Muscle of leg (tissue), 11 donors: ENCODE results near the gene MYO9A. TPM values are rescaled to one million over a fixed set of nuclear protein-coding genes. Genes with fewer than 3 reads are reported as not detected.
"Not testable (repeated sequence)": the region's sequence is repeated elsewhere in the genome, so short reads cannot be mapped to it uniquely, and the experiment has no call there.

ENCODE experiments used
- DNase-seq: peaks from one replicate; pipeline ENCODE4 v3.0.0; 2013
- H3K27ac ChIP-seq: one replicate; pipeline ENCODE4 v1.5.1; 2013; ENCODE audit warnings: mild to moderate bottlenecking, low read length, control low read depth
- H3K27me3 ChIP-seq: one replicate; pipeline ENCODE4 v1.6.1; 2013; ENCODE audit warnings: low read length; ENCODE audit not compliant: control insufficient read depth, insufficient read depth
- H3K36me3 ChIP-seq: one replicate; pipeline ENCODE4 v1.6.1; 2013; ENCODE audit warnings: low read length; ENCODE audit not compliant: control insufficient read depth, insufficient read depth
- H3K4me1 ChIP-seq: one replicate; pipeline ENCODE4 v1.6.1; 2013; ENCODE audit warnings: low read length; ENCODE audit not compliant: control insufficient read depth, insufficient read depth
- H3K4me3 ChIP-seq: one replicate; pipeline ENCODE4 v1.5.1; 2013; ENCODE audit warnings: low read length, control low read depth
- H3K9me3 ChIP-seq: replicated peaks from 2 replicates; pipeline ENCODE4 v1.6.1; 2013; ENCODE audit warnings: low read depth, low read length; ENCODE audit not compliant: control insufficient read depth
- WGBS: methylation state at CpG from one replicate; pipeline ENCODE4 v1.1.5; 2013; ENCODE audit warnings: missing lambda C conversion rate; ENCODE audit not compliant: insufficient coverage; 5-methylcytosine and 5-hydroxymethylcytosine counted together
- polyA plus RNA-seq, 8 donors: library from polyadenylated mRNA; unstranded; fragments of 120-200 nt; gene quantifications; one replicate each; pipeline versions ENCODE4 v1.2.1 to v1.2.3, GENCODE V29; 2013; ENCODE audit warnings: inconsistent platforms in 1 of 8, low replicate concordance in 1 of 8; ENCODE audit not compliant: insufficient read length in 8 of 8, insufficient read depth in 1 of 8
- total RNA-seq: library from RNA; stranded (reverse); fragments of 120-200 nt; gene quantifications from one replicate; pipeline ENCODE4 v1.2.4, GENCODE V29; 2013

Gene MYO9A
- total and polyA plus RNA-seq, 9 donors = 18.6 to 63.8 (median 28.1) TPM

GRCh38 chr15:72096796-72097195 lies 21.2 kb downstream of the MYO9A start:
- Histone ChIP-seq H3K9me3 (peaks cover 6% of the 10 kb centered on the region), H3K36me3 (peaks cover 4% of the 10 kb centered on the region), H3K4me1 (no peaks in the 10 kb centered on the region), H3K27me3 (no peaks in the 10 kb centered on the region), H3K4me3 (no peak overlapping the region), H3K27ac (no peak overlapping the region)
- no peak for DNase-seq
- no CpG with 5 or more reads among the region's 1 CpG for WGBS

- no peak overlapping the region for H3K27ac ChIP-seq
- no peaks in the 10 kb centered on the region for H3K4me1 ChIP-seq
- no peak for DNase-seq
- H3K4me3 ChIP-seq = no peak overlapping the region
- peaks cover 4% of the 10 kb centered on the region for H3K36me3 ChIP-seq
- no peaks in the 10 kb centered on the region for H3K27me3 ChIP-seq
- peaks cover 6% of the 10 kb centered on the region for H3K9me3 ChIP-seq
Measured at GRCh38 chr15:72092691-72093090, 25.3 kb downstream of the MYO9A start.

GRCh38 chr15:72092006-72092405 lies 25.9 kb downstream of the MYO9A start:
- no peak for DNase-seq
- H3K4me3 ChIP-seq = no peak overlapping the region
- no peaks in the 10 kb centered on the region for H3K27me3 ChIP-seq
- peaks cover 6% of the 10 kb centered on the region for H3K9me3 ChIP-seq
- no peak overlapping the region for H3K27ac ChIP-seq
- peaks cover 7% of the 10 kb centered on the region for H3K36me3 ChIP-seq
- H3K4me1 ChIP-seq = no peaks in the 10 kb centered on the region
- WGBS = no CpG with 5 or more reads among the region's 3 CpGs

GRCh38 chr15:72086920-72087648 lies 30.9 kb downstream of the MYO9A start:
- Histone ChIP-seq H3K4me3 (no peak overlapping the region), H3K27me3 (no peaks in the 10 kb centered on the region), H3K4me1 (peaks cover 5% of the 10 kb centered on the region), H3K36me3 (peaks cover 3% of the 10 kb centered on the region), H3K9me3 (peaks cover 7% of the 10 kb centered on the region), H3K27ac (no peak overlapping the region)
- no peak for DNase-seq
- 97% methylated on average over 8 of the region's 9 CpGs for WGBS

- WGBS = 90% methylated on average over 11 of the region's 11 CpGs
- no peak for DNase-seq
- Histone ChIP-seq H3K9me3 (peaks cover 7% of the 10 kb centered on the region), H3K4me3 (no peak overlapping the region), H3K4me1 (peaks cover 5% of the 10 kb centered on the region), H3K36me3 (peaks cover 3% of the 10 kb centered on the region), H3K27ac (no peak overlapping the region), H3K27me3 (no peaks in the 10 kb centered on the region)
Measured at GRCh38 chr15:72086010-72086697, 31.8 kb downstream of the MYO9A start.

- peaks cover 2% of the 10 kb centered on the region for H3K36me3 ChIP-seq
- no peak overlapping the region for H3K4me3 ChIP-seq
- WGBS = no CpG with 5 or more reads among the region's 1 CpG
- H3K9me3 ChIP-seq = peaks cover 7% of the 10 kb centered on the region
- H3K4me1 ChIP-seq = peaks cover 5% of the 10 kb centered on the region
- no peaks in the 10 kb centered on the region for H3K27me3 ChIP-seq
- DNase-seq = no peak
- H3K27ac ChIP-seq = no peak overlapping the region
Measured at GRCh38 chr15:72082176-72082575, 35.8 kb downstream of the MYO9A start.

- Histone ChIP-seq H3K4me3 (no peak overlapping the region), H3K36me3 (no peaks in the 10 kb centered on the region), H3K27ac (no peak overlapping the region), H3K27me3 (no peaks in the 10 kb centered on the region), H3K9me3 (no peaks in the 10 kb centered on the region), H3K4me1 (no peaks in the 10 kb centered on the region)
- DNase-seq = no peak
- WGBS = no CpG with 5 or more reads among the region's 6 CpGs
Measured at GRCh38 chr15:72078887-72079286, 39.1 kb downstream of the MYO9A start.

- Histone ChIP-seq H3K9me3 (no peaks in the 10 kb centered on the region), H3K4me3 (no peak overlapping the region), H3K36me3 (no peaks in the 10 kb centered on the region), H3K27ac (no peak overlapping the region), H3K4me1 (no peaks in the 10 kb centered on the region), H3K27me3 (no peaks in the 10 kb centered on the region)
- WGBS = no CpG with 5 or more reads among the region's 1 CpG
- no peak for DNase-seq
Measured at GRCh38 chr15:72077950-72078349, 40.0 kb downstream of the MYO9A start.

- H3K9me3 ChIP-seq = no peaks in the 10 kb centered on the region
- no CpG with 5 or more reads among the region's 5 CpGs for WGBS
- no peaks in the 10 kb centered on the region for H3K4me1 ChIP-seq
- no peaks in the 10 kb centered on the region for H3K36me3 ChIP-seq
- H3K27me3 ChIP-seq = no peaks in the 10 kb centered on the region
- no peak overlapping the region for H3K4me3 ChIP-seq
- no peak overlapping the region for H3K27ac ChIP-seq
- no peak for DNase-seq
Measured at GRCh38 chr15:72074335-72075060, 43.5 kb downstream of the MYO9A start.

GRCh38 chr15:72071448-72071825 lies 46.5 kb downstream of the MYO9A start:
- H3K4me1 ChIP-seq, H3K36me3 ChIP-seq, H3K27ac ChIP-seq, H3K4me3 ChIP-seq, DNase-seq, H3K9me3 ChIP-seq, H3K27me3 ChIP-seq: not testable (repeated sequence)
- WGBS = 40% methylated on average over 1 of the region's 8 CpGs
